ENCODE data around the gene PPP1R27. TPM values are rescaled to one million over a fixed set of nuclear protein-coding genes. Genes with fewer than 3 reads are reported as not detected.

PPP1R27 gene
- total RNA-seq, 1 donor: not detected

GRCh38 chr17:81845881-81846742 is 11.3 kb upstream of the PPP1R27 start:
- DNase-seq (ENCODE audit: insufficient read length, low spot score, missing footprints): no peak
- Histone ChIP-seq H2AFZ (ENCODE audit: low read length) (no peak overlapping the region), H3K27ac (ENCODE audit: low read depth, low read length) (no peak overlapping the region), H3K9me3 (ENCODE audit: low read depth, low read length) (no peaks in the 10 kb centered on the region), H3K4me2 (ENCODE audit: insufficient read depth, low read length) (no peak overlapping the region), H4K20me1 (ENCODE audit: insufficient read depth, low read length) (peaks cover 24% of the 10 kb centered on the region), H3K79me2 (ENCODE audit: insufficient read depth, low read length) (peaks cover 1% of the 10 kb centered on the region), H3K4me3 (ENCODE audit: insufficient read depth, low read length) (no peak overlapping the region), H3K27me3 (ENCODE audit: insufficient read depth, low read length) (no peaks in the 10 kb centered on the region), H3K4me1 (ENCODE audit: insufficient read depth, low read length) (no peaks in the 10 kb centered on the region), H3K36me3 (ENCODE audit: insufficient read depth, low read length) (peaks cover 70% of the 10 kb centered on the region)
- TF ChIP-seq CTCF (IDR thresholded peaks at IDR 0.05; ENCODE audit: extremely low read depth, low read depth, low read length): no peak

GRCh38 chr17:81845361-81845760 is 10.5 kb upstream of the PPP1R27 start:
- Histone ChIP-seq H2AFZ (ENCODE audit: low read length) (no peak overlapping the region), H3K4me1 (ENCODE audit: insufficient read depth, low read length) (no peaks in the 10 kb centered on the region), H3K27me3 (ENCODE audit: insufficient read depth, low read length) (no peaks in the 10 kb centered on the region), H3K4me2 (ENCODE audit: insufficient read depth, low read length) (no peak overlapping the region), H3K79me2 (ENCODE audit: insufficient read depth, low read length) (no peaks in the 10 kb centered on the region), H3K4me3 (ENCODE audit: insufficient read depth, low read length) (no peak overlapping the region), H4K20me1 (ENCODE audit: insufficient read depth, low read length) (peaks cover 24% of the 10 kb centered on the region), H3K36me3 (ENCODE audit: insufficient read depth, low read length) (peaks cover 70% of the 10 kb centered on the region), H3K9me3 (ENCODE audit: low read depth, low read length) (no peaks in the 10 kb centered on the region), H3K27ac (ENCODE audit: low read depth, low read length) (no peak overlapping the region)
- no peak for TF ChIP-seq CTCF (IDR thresholded peaks at IDR 0.05; ENCODE audit: extremely low read depth, low read depth, low read length)
- no peak for DNase-seq (ENCODE audit: insufficient read length, low spot score, missing footprints)

GRCh38 chr17:81844887-81845286 is 10.0 kb upstream of the PPP1R27 start:
- Histone ChIP-seq H3K27me3 (ENCODE audit: insufficient read depth, low read length) (no peaks in the 10 kb centered on the region), H3K4me3 (ENCODE audit: insufficient read depth, low read length) (no peak overlapping the region), H3K4me2 (ENCODE audit: insufficient read depth, low read length) (no peak overlapping the region), H3K36me3 (ENCODE audit: insufficient read depth, low read length) (peaks cover 70% of the 10 kb centered on the region), H2AFZ (ENCODE audit: low read length) (no peak overlapping the region), H3K9me3 (ENCODE audit: low read depth, low read length) (no peaks in the 10 kb centered on the region), H3K4me1 (ENCODE audit: insufficient read depth, low read length) (no peaks in the 10 kb centered on the region), H3K27ac (ENCODE audit: low read depth, low read length) (no peak overlapping the region), H4K20me1 (ENCODE audit: insufficient read depth, low read length) (peaks cover 24% of the 10 kb centered on the region), H3K79me2 (ENCODE audit: insufficient read depth, low read length) (no peaks in the 10 kb centered on the region)
- TF ChIP-seq CTCF (IDR thresholded peaks at IDR 0.05; ENCODE audit: extremely low read depth, low read depth, low read length): no peak
- no peak for DNase-seq (ENCODE audit: insufficient read length, low spot score, missing footprints)

- no peaks in the 10 kb centered on the region for H3K27me3 ChIP-seq (ENCODE audit: insufficient read depth, low read length)
- DNase-seq (ENCODE audit: insufficient read length, low spot score, missing footprints): no peak
- peaks cover 24% of the 10 kb centered on the region for H4K20me1 ChIP-seq (ENCODE audit: insufficient read depth, low read length)
- H3K4me3 ChIP-seq (ENCODE audit: insufficient read depth, low read length): no peak overlapping the region
- no peak overlapping the region for H2AFZ ChIP-seq (ENCODE audit: low read length)
- H3K36me3 ChIP-seq (ENCODE audit: insufficient read depth, low read length): peaks cover 67% of the 10 kb centered on the region
- H3K9me3 ChIP-seq (ENCODE audit: low read depth, low read length): no peaks in the 10 kb centered on the region
- no peaks in the 10 kb centered on the region for H3K4me1 ChIP-seq (ENCODE audit: insufficient read depth, low read length)
- TF ChIP-seq CTCF (IDR thresholded peaks at IDR 0.05; ENCODE audit: extremely low read depth, low read depth, low read length): no peak
- H3K27ac ChIP-seq (ENCODE audit: low read depth, low read length): no peak overlapping the region
- no peaks in the 10 kb centered on the region for H3K79me2 ChIP-seq (ENCODE audit: insufficient read depth, low read length)
- no peak overlapping the region for H3K4me2 ChIP-seq (ENCODE audit: insufficient read depth, low read length)
Measured at GRCh38 chr17:81844327-81844851, 9.5 kb upstream of the PPP1R27 start.

All from osteoblast (primary cell).